HCT116 (cell line): ENCODE results near the gene GPR61. TPM values are rescaled to one million over a fixed set of nuclear protein-coding genes. Genes with fewer than 3 reads are reported as not detected.

Source experiments
- ATAC-seq: fragments of 200-7000 bp; cut with Tn5 transposase; 2 replicates; pipeline ENCODE4 v1.9.1; 2020; ENCODE audit warnings: mild to moderate bottlenecking, moderate library complexity
- BruUV-seq: library from RNA; stranded (reverse); fragments of 400-500 nt; replicated peaks from 2 replicates; lab custom pipeline; 2021; lab: Mats Ljungman, UMichigan
- CTCF ChIA-PET: fragments of 300-600 bp; sonication (Branson Sonifier 250); formaldehyde crosslinking; loops from one replicate; lab custom pipeline; 2021; ENCODE audit warnings: antibody characterized with exemption; lab: Charles Lee
- POLR2A ChIA-PET: fragments of 300-600, 350-600 bp; sonication (Branson Sonifier 250); formaldehyde crosslinking; loops from one replicate; lab custom pipeline; 2021; ENCODE audit warnings: antibody characterized with exemption; lab: Charles Lee
- RAD21 ChIA-PET, 2 experiments: fragments of 300-600 bp; sonication (Branson Sonifier 250); formaldehyde crosslinking; loops; one replicate each; lab custom pipeline; 2023; ENCODE audit warnings: low total read pairs in 2 of 2; ENCODE audit not compliant: uncharacterized antibody in 2 of 2, unreplicated experiment in 2 of 2, low non-redundant PET in 1 of 2; lab: Charles Lee
- DNase-seq: peaks from one replicate; pipeline ENCODE4 v3.0.0-alpha.2; 2010; ENCODE audit warnings: low read depth, low spot score
- H2AFZ ChIP-seq: fragments of 200-600 bp; shearing (Covaris generic), sonication (generic); 2 replicates; pipeline ENCODE4 v1.6.1; 2017; ENCODE audit warnings: low read depth, mixed run types, mixed read lengths, antibody characterized with exemption, low read length; ENCODE audit not compliant: poor library complexity, severe bottlenecking
- H3K27ac ChIP-seq: 2 replicates; pipeline ENCODE4 v1.5.1; 2012; ENCODE audit warnings: low read depth, low read length
- H3K27me3 ChIP-seq: fragments of 200-600 bp; sonication (generic); 2 replicates; pipeline ENCODE4 v1.6.1; 2016; ENCODE audit warnings: mixed run types, low read length, mixed read lengths; ENCODE audit not compliant: insufficient read depth
- H3K36me3 ChIP-seq, 2 experiments: fragments of 200-500 bp in 1 of 2; fragments of 200-600 bp in 1 of 2; sonication (Bioruptor generic) in 1 of 2; sonication (generic) in 1 of 2; 2 replicates each; pipeline versions ENCODE4 v1.5.1 to v1.6.1; 2014 to 2016; ENCODE audit warnings: low read length in 2 of 2, inconsistent platforms in 1 of 2, mixed read lengths in 1 of 2, mixed run types in 1 of 2; ENCODE audit not compliant: insufficient read depth in 2 of 2, control insufficient read depth in 1 of 2
- H3K4me1 ChIP-seq, 2 experiments: fragments of 200-600 bp in 1 of 2; sonication (generic) in 1 of 2; 2 replicates each; pipeline versions ENCODE4 v1.5.1 to v1.6.1; 2012 to 2017; ENCODE audit warnings: low read length in 2 of 2, inconsistent platforms in 1 of 2, mild to moderate bottlenecking in 1 of 2, mixed read lengths in 1 of 2, mixed run types in 1 of 2, moderate library complexity in 1 of 2; ENCODE audit not compliant: insufficient read depth in 2 of 2, control insufficient read depth in 1 of 2
- H3K4me2 ChIP-seq: fragments of 200-600 bp; sonication (generic); 2 replicates; pipeline ENCODE4 v1.6.1; 2017; ENCODE audit warnings: mixed run types, low read length, mixed read lengths
- H3K4me3 ChIP-seq, 2 experiments: fragments of 200-600 bp in 1 of 2; sonication (generic) in 1 of 2; replicated peaks in 1 of 2; 2 replicates each; pipeline ENCODE4 v1.5.1; 2011 to 2016; ENCODE audit warnings: low read length in 2 of 2, control low read depth in 1 of 2, low read depth in 1 of 2, mild to moderate bottlenecking in 1 of 2, mixed read lengths in 1 of 2, mixed run types in 1 of 2
- H3K79me2 ChIP-seq: fragments of 200-600 bp; sonication (generic); 2 replicates; pipeline ENCODE4 v1.6.1; 2017; ENCODE audit warnings: mild to moderate bottlenecking, mixed run types, low read length, moderate library complexity, mixed read lengths; ENCODE audit not compliant: insufficient read depth
- H3K9ac ChIP-seq: fragments of 200-600 bp; sonication (generic); 2 replicates; pipeline ENCODE4 v1.6.1; 2016; ENCODE audit warnings: low read length, mixed read lengths
- H3K9me2 ChIP-seq: fragments of 200-600 bp; sonication (generic), shearing (Covaris generic); 2 replicates; pipeline ENCODE4 v1.6.1; 2017; ENCODE audit warnings: mixed run types, mild to moderate bottlenecking, moderate library complexity; ENCODE audit not compliant: insufficient read depth
- H3K9me3 ChIP-seq, 2 experiments: fragments of 200-500 bp in 1 of 2; fragments of 200-600 bp in 1 of 2; sonication (Bioruptor generic) in 1 of 2; sonication (generic) in 1 of 2; 2 replicates each; pipeline ENCODE4 v1.6.1; 2014 to 2017; ENCODE audit warnings: low read length in 2 of 2, mixed read lengths in 2 of 2, inconsistent platforms in 1 of 2, low read depth in 1 of 2, mild to moderate bottlenecking in 1 of 2, mixed run types in 1 of 2, moderate library complexity in 1 of 2; ENCODE audit not compliant: control insufficient read depth in 1 of 2, insufficient read depth in 1 of 2
- H4K20me1 ChIP-seq: fragments of 200-600 bp; sonication (generic), shearing (Covaris generic); 2 replicates; pipeline ENCODE4 v1.6.1; 2017; ENCODE audit warnings: mixed run types, mild to moderate bottlenecking, moderate library complexity; ENCODE audit not compliant: insufficient read depth
- CBX3 ChIP-seq: IDR thresholded peaks from 2 replicates; pipeline ENCODE4 v1.6.1; 2012; ENCODE audit warnings: low read depth
- CEBPB ChIP-seq: IDR thresholded peaks from 2 replicates; pipeline ENCODE4 v1.6.1; 2012; ENCODE audit warnings: low read depth
- EGR1 ChIP-seq: IDR thresholded peaks from 2 replicates; pipeline ENCODE4 v1.6.1; 2012; ENCODE audit warnings: low read depth
- ELF1 ChIP-seq: IDR thresholded peaks from 2 replicates; pipeline ENCODE4 v1.6.1; 2012; ENCODE audit warnings: low read depth, borderline replicate concordance
- FOSL1 ChIP-seq: IDR thresholded peaks from 2 replicates; pipeline ENCODE4 v1.6.1; 2012; ENCODE audit warnings: low read depth
- POLR2A ChIP-seq: IDR thresholded peaks from 2 replicates; pipeline ENCODE4 v1.7.0; 2011; ENCODE audit warnings: borderline replicate concordance; ENCODE audit not compliant: insufficient read depth, insufficient read length; ENCODE audit errors: extremely low read depth
- POLR2AphosphoS5 ChIP-seq: IDR thresholded peaks from 2 replicates; pipeline ENCODE4 v1.6.1; 2011; ENCODE audit warnings: mild to moderate bottlenecking, low read depth, low read length, moderate library complexity
- RAD21 ChIP-seq: IDR thresholded peaks from 2 replicates; pipeline ENCODE4 v1.6.1; 2012; ENCODE audit warnings: low read depth, mild to moderate bottlenecking
- SIN3A ChIP-seq: IDR thresholded peaks from 2 replicates; pipeline ENCODE4 v1.6.1; 2012; ENCODE audit warnings: low read depth
- SRF ChIP-seq: IDR thresholded peaks from 2 replicates; pipeline ENCODE4 v1.6.1; 2012; ENCODE audit warnings: low read depth
- TCF7L2 ChIP-seq: IDR thresholded peaks from 2 replicates; pipeline ENCODE4 v1.7.0; 2011; ENCODE audit warnings: borderline replicate concordance, inconsistent platforms; ENCODE audit not compliant: insufficient read depth, insufficient read length; ENCODE audit errors: extremely low read depth
- YY1 ChIP-seq: IDR thresholded peaks from 2 replicates; pipeline ENCODE4 v1.6.1; 2011; ENCODE audit warnings: low read length, low read depth, moderate library complexity, mild to moderate bottlenecking; ENCODE audit not compliant: insufficient replicate concordance; ENCODE audit errors: extremely low read depth
- ZFX ChIP-seq: fragments of 450-650 bp; IDR thresholded peaks from 2 replicates; pipeline ENCODE4 v1.6.1; 2017
- ZNF274 ChIP-seq: fragments of 200-500 bp; sonication (Bioruptor generic); IDR thresholded peaks from 2 replicates; pipeline ENCODE4 v1.6.1; 2014; ENCODE audit warnings: mild to moderate bottlenecking, low read depth, low read length, inconsistent platforms
- intact Hi-C: fragments of 100-400 bp; cut with micrococcal nuclease; formaldehyde crosslinking; loops from 2 replicates; pipeline ENCODE4 v1.10.0; 2022
- total RNA-seq: library from RNA; stranded (reverse); gene quantifications from one replicate; pipeline ENCODE4 v1.2.1, GENCODE V29; 2021; ENCODE audit not compliant: unreplicated experiment

The GPR61 gene
- total RNA-seq, 1 experiment from 2014 or later, result not detected

- no peak for TF ChIP-seq TCF7L2
These were observed 12.4 kb upstream of the GPR61 start (continued) for GRCh38 chr1:109527098-109527811.

GRCh38 chr1:109527846-109528695, 11.6 kb upstream of the GPR61 start:
- H3K36me3 ChIP-seq, result no peaks in the 10 kb centered on the region
- H3K4me2 ChIP-seq, result no peak overlapping the region
- no peaks in the 10 kb centered on the region for H4K20me1 ChIP-seq
- H3K27me3 ChIP-seq, result no peaks in the 10 kb centered on the region; the same call in 1 of the 2 replicates
- no peaks in the 10 kb centered on the region for H3K9me2 ChIP-seq
- peaks cover 4 to 12% of the 10 kb centered on the region in 2 experiments; a peak in 3 of 4 replicates for H3K4me1 ChIP-seq
- H3K9me3 ChIP-seq, result no peaks in the 10 kb centered on the region
- no peaks in the 10 kb centered on the region for H3K79me2 ChIP-seq
- no peak for ATAC-seq
- CTCF ChIA-PET, result interaction anchor here (6.2 to 6.4 kb wide), 2 partner anchors 29 to 36 kb away, joined by 70 to 146 read pairs; partner anchors contain the start of gene CYB561D1
- POLR2A ChIA-PET, result no interaction called here
- DNase-seq, result no peak
- H3K9ac ChIP-seq, result no peak overlapping the region
- RAD21 ChIA-PET, result no interaction called here
- H3K4me3 ChIP-seq, result no peak overlapping the region
- no peak overlapping the region for H3K27ac ChIP-seq
- TF ChIP-seq SRF (no peak), POLR2AphosphoS5 (no peak), SIN3A (no peak), RAD21 (no peak), ELF1 (no peak), TCF7L2 (no peak), YY1 (no peak), CEBPB (no peak), FOSL1 (no peak), CBX3 (no peak), ZNF274 (no peak), POLR2A (no peak), ZFX (no peak), EGR1 (no peak)
- intact Hi-C loops, result no loop called here
- H2AFZ ChIP-seq, result no peak overlapping the region
- BruUV-seq, result no TSS peak
